Upper lobe of left lung (tissue), 4 donors: Measurements from ENCODE around the gene LOX.

Source experiments
- CTCF ChIP-seq, 6 experiments: fragments of 450-650 bp in 4 of 6; fragments of 200-600 bp in 2 of 6; sonication (generic) in 2 of 6; IDR thresholded peaks; one replicate each; pipeline ENCODE4 v1.5.1; 2016 to 2019; ENCODE audit warnings: antibody characterized with exemption in 6 of 6
- POLR2A ChIP-seq, 4 donors: fragments of 450-650 bp; IDR thresholded peaks; one replicate each; pipeline ENCODE4 v1.5.1; 2016 to 2017; ENCODE audit warnings: antibody characterized with exemption in 4 of 4, mild to moderate bottlenecking in 2 of 4
- POLR2AphosphoS5 ChIP-seq, 2 donors: sonication (generic); formaldehyde crosslinking; IDR thresholded peaks; one replicate each; pipeline ENCODE4 v1.5.1; 2017; ENCODE audit warnings: antibody characterized with exemption in 2 of 2

DNA sequence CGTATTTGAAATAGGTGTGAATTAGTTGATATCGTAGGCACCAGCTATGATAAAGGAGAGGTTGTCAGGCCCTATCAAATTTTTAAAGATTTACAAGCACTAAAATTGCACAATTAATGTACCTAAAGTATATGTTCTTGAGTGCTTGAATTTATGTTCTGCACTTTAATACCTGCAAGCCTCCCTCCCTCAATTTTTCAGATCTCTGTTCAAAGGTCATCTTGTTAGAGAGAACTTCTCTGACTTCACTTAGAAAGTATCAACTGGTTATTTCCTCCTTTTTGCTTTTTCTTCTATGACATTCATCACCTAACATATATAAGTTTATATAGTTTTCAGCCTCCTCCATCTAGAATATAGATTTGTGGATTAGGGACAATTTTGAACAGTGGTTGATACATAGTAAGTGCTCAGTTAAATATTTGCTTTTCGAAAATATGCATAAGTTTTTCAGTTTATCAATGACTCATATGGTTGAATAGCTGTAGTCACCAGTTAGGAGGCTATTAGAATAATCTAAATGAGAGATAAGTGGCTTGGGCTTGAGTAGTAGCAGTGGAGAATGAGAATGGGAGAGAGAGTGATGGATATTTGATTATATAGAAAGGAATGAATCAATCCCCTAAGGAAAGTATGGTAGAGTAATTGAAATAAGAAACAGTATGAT, 37.3 kb downstream of the LOX start:
- TF ChIP-seq CTCF (IDR thresholded peaks at IDR 0.05) (no peak), POLR2A (IDR thresholded peaks at IDR 0.05) (no peak), POLR2AphosphoS5 (IDR thresholded peaks at IDR 0.05) (no peak)
